Stimulated activated CD4-positive, alpha-beta T cell treated with anti-CD3 and anti-CD28 coated beads, Interleukin-4, amount 100 ng/mL, for 24 hours (primary cell): ENCODE results near the gene CLTC.

ENCODE experiments used
- DNase-seq: peaks from one replicate; pipeline ENCODE4 v3.0.0-alpha.2; 2020

Gene CLTC

DNA sequence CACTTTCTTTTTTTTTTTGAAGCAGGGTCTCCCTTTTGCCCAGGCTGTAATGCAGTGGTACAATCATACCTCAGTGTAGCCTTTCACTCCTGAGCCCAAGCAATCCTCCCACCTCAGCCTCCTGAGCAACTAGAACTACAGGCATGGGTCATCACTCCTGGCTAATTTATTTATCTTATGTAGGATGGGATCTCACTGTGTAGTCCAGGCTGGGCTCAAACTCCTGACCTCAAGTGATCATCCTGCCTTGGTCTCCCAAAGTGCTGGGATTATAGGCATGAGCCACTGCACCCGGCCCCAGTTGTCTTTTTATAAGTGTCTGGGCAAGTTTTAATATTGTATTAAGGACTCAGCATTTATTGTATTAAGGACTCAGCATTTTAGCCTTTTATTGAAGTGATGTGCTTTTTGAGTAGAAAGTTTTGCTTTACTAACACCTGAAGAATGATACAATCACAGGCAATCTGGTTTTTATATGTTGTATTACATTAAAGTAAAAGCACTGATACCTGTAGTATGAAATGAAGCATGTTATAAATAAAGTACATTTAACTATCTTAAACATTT lies 110.7 kb downstream of the CLTC start:
- no peak for DNase-seq

- DNase-seq: no peak
Observed at GRCh38 chr17:59733697-59734096, 114.0 kb downstream of the CLTC start.

DNA sequence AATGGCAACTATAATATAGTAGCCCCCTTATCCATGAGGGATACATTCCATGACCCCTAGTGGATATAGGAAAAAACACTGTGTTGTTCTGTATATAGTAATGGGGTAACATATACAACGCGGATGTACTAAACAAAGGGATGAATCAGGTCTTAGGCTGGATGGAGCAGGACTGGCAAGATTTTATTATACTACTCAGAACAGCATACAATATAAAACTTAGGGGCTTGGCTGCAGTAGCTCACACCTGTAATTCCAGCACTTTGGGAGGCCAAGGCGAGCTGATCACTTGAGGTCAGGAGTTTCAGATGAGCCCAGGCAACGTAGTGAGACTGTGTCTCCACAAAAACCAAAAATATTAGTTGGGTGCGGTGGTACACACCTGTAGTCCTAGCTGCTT lies 114.5 kb downstream of the CLTC start:
- no peak for DNase-seq

GRCh38 chr17:59737324-59737723 lies 117.6 kb downstream of the CLTC start:
- no peak for DNase-seq

DNA sequence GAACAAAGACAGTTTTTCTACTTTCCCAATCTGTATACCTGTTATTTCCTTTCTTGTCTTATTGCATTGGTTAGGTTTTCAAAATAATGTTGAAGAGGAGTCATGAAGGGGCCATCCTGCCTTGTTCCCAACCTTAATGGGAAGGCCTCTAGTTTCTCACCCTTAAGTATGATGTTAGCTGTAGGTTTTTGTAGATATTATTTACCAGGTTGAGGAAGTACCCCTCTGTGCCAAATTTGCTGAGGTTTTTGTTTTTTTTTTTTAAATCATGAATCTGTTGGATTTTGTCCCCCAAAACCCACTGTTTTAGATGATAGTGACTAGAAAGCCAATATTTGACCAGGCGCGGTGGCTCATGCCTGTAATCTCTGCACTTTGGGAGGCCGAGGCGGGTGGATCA lies 124.1 kb downstream of the CLTC start:
- no peak for DNase-seq

DNA sequence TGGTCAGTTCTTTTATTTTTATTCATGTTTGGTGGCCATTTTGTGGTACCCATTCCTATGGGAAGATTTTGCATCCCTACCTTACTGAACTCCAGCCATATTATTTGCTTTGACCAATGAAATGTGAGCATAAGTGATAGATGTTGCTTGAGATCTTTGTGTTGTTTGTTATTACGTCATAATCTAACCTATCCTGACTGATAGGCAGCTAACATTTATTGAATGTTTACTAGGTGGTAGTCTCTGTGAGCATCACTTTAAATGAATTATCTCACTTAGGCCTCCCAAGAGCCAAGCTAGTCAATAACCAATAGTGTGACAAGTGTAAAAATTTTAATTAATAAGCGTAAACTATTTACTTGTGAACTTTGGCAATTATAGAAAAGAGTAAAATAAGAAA lies 125.3 kb downstream of the CLTC start:
- DNase-seq: no peak
